H9 (cell line): ENCODE measurements around the gene PLCL1. TPM values are rescaled to one million over a fixed set of nuclear protein-coding genes. Genes with fewer than 3 reads are reported as not detected.

Source experiments
- DNase-seq: peaks from one replicate; pipeline ENCODE4 v3.0.0-alpha.2; 2017
- H2AFZ ChIP-seq: one replicate; pipeline ENCODE4 v1.6.1; 2013; ENCODE audit warnings: mild to moderate bottlenecking, low read length, control low read depth, moderate library complexity
- H2AK5ac ChIP-seq: 2 replicates; pipeline ENCODE4 v1.6.1; 2013; ENCODE audit warnings: low read length, control low read depth, mixed read lengths; ENCODE audit not compliant: insufficient read length
- H2BK120ac ChIP-seq: one replicate; pipeline ENCODE4 v1.6.1; 2013; ENCODE audit warnings: low read depth, mild to moderate bottlenecking, low read length, control low read depth, inconsistent platforms; ENCODE audit not compliant: poor library complexity, severe bottlenecking
- H2BK12ac ChIP-seq: 2 replicates; pipeline ENCODE4 v1.6.1; 2013; ENCODE audit warnings: low read length, control low read depth, mixed read lengths, low read depth; ENCODE audit not compliant: insufficient read length
- H2BK15ac ChIP-seq: 2 replicates; pipeline ENCODE4 v1.6.1; 2013; ENCODE audit warnings: low read depth, low read length, control low read depth
- H2BK20ac ChIP-seq: one replicate; pipeline ENCODE4 v1.6.1; 2013; ENCODE audit warnings: low read depth, mild to moderate bottlenecking, low read length, control low read depth, inconsistent platforms; ENCODE audit not compliant: poor library complexity, severe bottlenecking
- H2BK5ac ChIP-seq: 2 replicates; pipeline ENCODE4 v1.6.1; 2013; ENCODE audit warnings: low read length, control low read depth, mixed read lengths; ENCODE audit not compliant: insufficient read length
- H3K14ac ChIP-seq: 2 replicates; pipeline ENCODE4 v1.6.1; 2013; ENCODE audit warnings: low read length, control low read depth; ENCODE audit not compliant: insufficient read depth
- H3K18ac ChIP-seq: 2 replicates; pipeline ENCODE4 v1.6.1; 2013; ENCODE audit warnings: low read depth, mild to moderate bottlenecking, mixed read lengths, low read length, control low read depth; ENCODE audit not compliant: insufficient read length
- H3K23ac ChIP-seq: 2 replicates; pipeline ENCODE4 v1.6.1; 2013; ENCODE audit warnings: low read length, control low read depth, mixed read lengths, low read depth; ENCODE audit not compliant: insufficient read length
- H3K23me2 ChIP-seq: 2 replicates; pipeline ENCODE4 v1.6.1; 2013; ENCODE audit warnings: low read depth, mild to moderate bottlenecking, mixed read lengths, low read length, control low read depth; ENCODE audit not compliant: insufficient read length, poor library complexity, severe bottlenecking
- H3K27ac ChIP-seq: 2 replicates; pipeline ENCODE4 v1.5.1; 2013; ENCODE audit warnings: low read length, control low read depth, mixed read lengths, low read depth; ENCODE audit not compliant: insufficient read length
- H3K27me3 ChIP-seq: 2 replicates; pipeline ENCODE4 v1.6.1; 2013; ENCODE audit warnings: low read length, control low read depth, inconsistent platforms; ENCODE audit not compliant: insufficient read depth
- H3K4ac ChIP-seq: 2 replicates; pipeline ENCODE4 v1.6.1; 2013; ENCODE audit warnings: low read depth, mild to moderate bottlenecking, control low read depth, inconsistent platforms, low read length, moderate library complexity
- H3K4me1 ChIP-seq: 2 replicates; pipeline ENCODE4 v1.6.1; 2013; ENCODE audit warnings: low read length, control low read depth, inconsistent platforms; ENCODE audit not compliant: insufficient read depth
- H3K4me2 ChIP-seq: 2 replicates; pipeline ENCODE4 v1.6.1; 2013; ENCODE audit warnings: low read length, control low read depth, mixed read lengths; ENCODE audit not compliant: insufficient read length, insufficient read depth
- H3K56ac ChIP-seq: 2 replicates; pipeline ENCODE4 v1.6.1; 2013; ENCODE audit warnings: low read depth, mild to moderate bottlenecking, mixed read lengths, low read length, control low read depth; ENCODE audit not compliant: insufficient read length
- H3K79me1 ChIP-seq: 2 replicates; pipeline ENCODE4 v1.6.1; 2013; ENCODE audit warnings: low read depth, mild to moderate bottlenecking, moderate library complexity, low read length, control low read depth, inconsistent platforms; ENCODE audit not compliant: insufficient read depth, poor library complexity, severe bottlenecking
- H3K79me2 ChIP-seq: 2 replicates; pipeline ENCODE4 v1.6.1; 2013; ENCODE audit warnings: low read length, control low read depth, inconsistent platforms; ENCODE audit not compliant: insufficient read depth
- H3K9ac ChIP-seq: 2 replicates; pipeline ENCODE4 v1.6.1; 2013; ENCODE audit warnings: low read length, control low read depth, mixed read lengths; ENCODE audit not compliant: insufficient read length; ENCODE audit errors: extremely low read depth
- H3K9me3 ChIP-seq: one replicate; pipeline ENCODE4 v1.6.1; 2013; ENCODE audit warnings: low read depth, low read length, inconsistent platforms; ENCODE audit not compliant: control insufficient read depth
- H3T11ph ChIP-seq: one replicate; pipeline ENCODE4 v1.6.1; 2013; ENCODE audit warnings: mild to moderate bottlenecking, low read length, control low read depth, inconsistent platforms
- H4K20me1 ChIP-seq: one replicate; pipeline ENCODE4 v1.6.1; 2013; ENCODE audit not compliant: control insufficient read depth, insufficient read length, insufficient read depth
- H4K5ac ChIP-seq: 2 replicates; pipeline ENCODE4 v1.6.1; 2013; ENCODE audit warnings: low read depth, mild to moderate bottlenecking, mixed read lengths, low read length, control low read depth; ENCODE audit not compliant: insufficient read length
- H4K8ac ChIP-seq: replicated peaks from 2 replicates; pipeline ENCODE4 v1.6.1; 2013; ENCODE audit warnings: low read length, control low read depth, mixed read lengths, low read depth; ENCODE audit not compliant: insufficient read length
- H4K91ac ChIP-seq: 2 replicates; pipeline ENCODE4 v1.6.1; 2013; ENCODE audit warnings: low read depth, mild to moderate bottlenecking, moderate library complexity, mixed read lengths, low read length, control low read depth; ENCODE audit not compliant: insufficient read length
- H3K27ac Mint-ChIP-seq, 3 experiments: 2 replicates in 2 of 3; 3 replicates in 1 of 3; pipeline ENCODE4 v1.8.0; 2020 to 2021; ENCODE audit warnings: mixed read lengths in 3 of 3, mild to moderate bottlenecking in 1 of 3, moderate library complexity in 1 of 3
- H3K27me3 Mint-ChIP-seq: 2 replicates; pipeline ENCODE4 v1.8.0; 2021; ENCODE audit warnings: low read depth, mild to moderate bottlenecking, moderate library complexity, mixed read lengths
- H3K36me3 Mint-ChIP-seq, 3 experiments: 2 replicates in 2 of 3; 3 replicates in 1 of 3; pipeline ENCODE4 v1.8.0; 2020 to 2021; ENCODE audit warnings: low read depth in 3 of 3, mixed read lengths in 3 of 3; ENCODE audit not compliant: insufficient read depth in 1 of 3
- H3K4me1 Mint-ChIP-seq, 2 experiments: 2 replicates each; pipeline ENCODE4 v1.8.0; 2020; ENCODE audit warnings: mixed read lengths in 2 of 2
- H3K4me3 Mint-ChIP-seq, 2 experiments: 2 replicates in 1 of 2; 3 replicates in 1 of 2; pipeline ENCODE4 v1.8.0; 2020 to 2021; ENCODE audit warnings: mild to moderate bottlenecking in 2 of 2, mixed read lengths in 2 of 2, moderate library complexity in 1 of 2
- H3K9me3 Mint-ChIP-seq, 2 experiments: 2 replicates in 1 of 2; 3 replicates in 1 of 2; pipeline ENCODE4 v1.8.0; 2020; ENCODE audit warnings: mild to moderate bottlenecking in 2 of 2, mixed read lengths in 2 of 2, moderate library complexity in 1 of 2
- CTCF ChIP-seq: fragments of 200-600 bp; sonication (generic); conservative IDR thresholded peaks from 3 replicates; pipeline ENCODE4 v1.8.0; 2021; ENCODE audit warnings: antibody characterized with exemption, mild to moderate bottlenecking
- WGBS: extraction: QIAGEN DNeasy Blood & Tissue Kit; methylation state at CpG from one replicate; pipeline ENCODE4 v1.1.7; 2013; ENCODE audit warnings: missing lambda C conversion rate, low lambda C conversion rate, mixed read lengths; ENCODE audit not compliant: insufficient read length; ENCODE audit errors: extremely low coverage; 5-methylcytosine and 5-hydroxymethylcytosine counted together
- total RNA-seq: library from RNA; stranded (reverse); gene quantifications from 2 replicates; pipeline ENCODE4 v1.2.1, GENCODE V29; 2021

PLCL1 gene
- total RNA-seq, 1 experiment from 2014 or later = 0.04 TPM

GRCh38 chr2:198187841-198188240, 383.4 kb downstream of the PLCL1 start:
- H2AK5ac ChIP-seq = no peak overlapping the region
- H4K20me1 ChIP-seq = no peaks in the 10 kb centered on the region
- H3K14ac ChIP-seq = no peak overlapping the region
- no peak overlapping the region for H3K4me3 Mint-ChIP-seq
- no peak overlapping the region for H3K27ac ChIP-seq
- H4K91ac ChIP-seq = no peak overlapping the region
- H2BK20ac ChIP-seq = no peak overlapping the region
- H3T11ph ChIP-seq = no peak overlapping the region
- WGBS = no CpG with 5 or more reads among the region's 1 CpG
- H3K27ac Mint-ChIP-seq = no peak overlapping the region
- no peak overlapping the region for H3K18ac ChIP-seq
- no peak overlapping the region for H3K56ac ChIP-seq
- no peaks in the 10 kb centered on the region for H3K79me2 ChIP-seq
- H2BK12ac ChIP-seq = no peak overlapping the region
- no peak overlapping the region for H4K5ac ChIP-seq
- H3K36me3 Mint-ChIP-seq = no peaks in the 10 kb centered on the region; a peak in 1 of 7 replicates
- no peak overlapping the region for H4K8ac ChIP-seq
- H3K23ac ChIP-seq = no peak overlapping the region
- H3K9ac ChIP-seq = no peak overlapping the region
- H3K9me3 Mint-ChIP-seq = no peaks in the 10 kb centered on the region
- no peaks in the 10 kb centered on the region for H3K79me1 ChIP-seq
- H3K4me2 ChIP-seq = no peak overlapping the region
- no peaks in the 10 kb centered on the region for H3K4me1 ChIP-seq
- H3K23me2 ChIP-seq = no peaks in the 10 kb centered on the region
- no peaks in the 10 kb centered on the region for H3K27me3 Mint-ChIP-seq
- no peak for TF ChIP-seq CTCF
- H2BK5ac ChIP-seq = no peak overlapping the region
- H2BK15ac ChIP-seq = no peak overlapping the region
- no peak overlapping the region for H2AFZ ChIP-seq
- no peak overlapping the region for H2BK120ac ChIP-seq
- no peak for DNase-seq
- no peak overlapping the region for H3K4ac ChIP-seq
- no peaks in the 10 kb centered on the region for H3K4me1 Mint-ChIP-seq
- H3K27me3 ChIP-seq = no peaks in the 10 kb centered on the region
- H3K9me3 ChIP-seq = no peaks in the 10 kb centered on the region
